ENCODE results near the gene GPN3. TPM values are rescaled to one million over a fixed set of nuclear protein-coding genes. Genes with fewer than 3 reads are reported as not detected.
"Not testable (repeated sequence)": the region's sequence is repeated elsewhere in the genome, so short reads cannot be mapped to it uniquely, and the experiment has no call there.

The GPN3 gene
- total and polyA plus RNA-seq, 5 experiments from 2014 or later: 13.5 to 35.8 (median 33.7) TPM

- Mint-ChIP-seq H3K27me3 (no peaks in the 10 kb centered on the region), H3K4me1 (peaks cover 0 to 5% (median 1%) of the 10 kb centered on the region in 4 donors), H3K4me3 (peak overlapping the region in 1 of 10 donors; percentile 100), H3K27ac (peak overlapping the region in 4 of 10 donors; percentile 34 to 99 (median 68)), H3K9me3 (no peaks in the 10 kb centered on the region), H3K36me3 (peaks cover 0 to 30% (median 5%) of the 10 kb centered on the region in 3 donors)
- POLR2A ChIA-PET: interaction anchor here (0.6 to 1.8 kb wide), 11 partner anchors 18 to 455 kb away, joined by 3 to 24 read pairs (median 4); partner anchors contain the start of genes ARPC3, FAM216A, GPN3 and HVCN1
- DNase-seq: no peak
- no peak for ATAC-seq
Measured at GRCh38 chr12:110431957-110432587, 36.0 kb downstream of the GPN3 start.

GRCh38 chr12:110429676-110430075 lies 38.4 kb downstream of the GPN3 start:
- H3K27me3 Mint-ChIP-seq, H3K4me3 Mint-ChIP-seq, H3K4me1 Mint-ChIP-seq, POLR2A ChIA-PET, DNase-seq, ATAC-seq, H3K9me3 Mint-ChIP-seq, H3K27ac Mint-ChIP-seq, H3K36me3 Mint-ChIP-seq: not testable (repeated sequence)

GRCh38 chr12:110426406-110426805 lies 41.7 kb downstream of the GPN3 start:
- Mint-ChIP-seq H3K36me3 (no peaks in the 10 kb centered on the region), H3K9me3 (no peaks in the 10 kb centered on the region), H3K27me3 (no peaks in the 10 kb centered on the region), H3K4me1 (peaks cover 0 to 2% (median under 1%) of the 10 kb centered on the region in 4 donors), H3K4me3 (no peak overlapping the region), H3K27ac (no peak overlapping the region)
- POLR2A ChIA-PET: interaction anchor here (0.7 kb wide), 1 partner anchor 327 kb away, joined by 3 read pairs; no protein-coding TSS in a partner anchor
- DNase-seq (no peak), ATAC-seq (no peak)

GRCh38 chr12:110424237-110424636 lies 43.8 kb downstream of the GPN3 start:
- POLR2A ChIA-PET: interaction anchor here (0.9 kb wide), 1 partner anchor 21 kb away, joined by 3 read pairs; the partner anchor contains the start of gene ANAPC7
- H3K4me3 Mint-ChIP-seq: no peak overlapping the region
- H3K36me3 Mint-ChIP-seq: no peaks in the 10 kb centered on the region
- peaks cover 0 to 2% (median 0%) of the 10 kb centered on the region in 5 donors for H3K27me3 Mint-ChIP-seq
- H3K9me3 Mint-ChIP-seq: no peaks in the 10 kb centered on the region
- DNase-seq (no peak), ATAC-seq (no peak)
- H3K27ac Mint-ChIP-seq: no peak overlapping the region
- no peaks in the 10 kb centered on the region for H3K4me1 Mint-ChIP-seq

- Mint-ChIP-seq H3K9me3 (no peaks in the 10 kb centered on the region), H3K27ac (peak overlapping the region in 1 of 10 donors; percentile 5), H3K4me1 (peaks cover 0 to 8% (median 0%) of the 10 kb centered on the region in 4 donors), H3K36me3 (no peaks in the 10 kb centered on the region), H3K4me3 (no peak overlapping the region), H3K27me3 (peaks cover 0 to 2% (median 0%) of the 10 kb centered on the region in 5 donors)
- POLR2A ChIA-PET: no interaction called here
- no peak for ATAC-seq
- DNase-seq: no peak
Measured at GRCh38 chr12:110421701-110422100, 46.4 kb downstream of the GPN3 start.

GRCh38 chr12:110421159-110421661 lies 46.8 kb downstream of the GPN3 start:
- Mint-ChIP-seq H3K9me3 (no peaks in the 10 kb centered on the region), H3K36me3 (no peaks in the 10 kb centered on the region), H3K27ac (peak overlapping the region in 1 of 10 donors; percentile 5), H3K27me3 (peaks cover 0 to 2% (median 0%) of the 10 kb centered on the region in 5 donors), H3K4me3 (no peak overlapping the region), H3K4me1 (peaks cover 0 to 8% (median 0%) of the 10 kb centered on the region in 4 donors)
- POLR2A ChIA-PET: no interaction called here
- ATAC-seq (no peak), DNase-seq (no peak)

- DNase-seq, H3K9me3 Mint-ChIP-seq, H3K36me3 Mint-ChIP-seq, H3K27me3 Mint-ChIP-seq, ATAC-seq, H3K4me3 Mint-ChIP-seq, H3K4me1 Mint-ChIP-seq, POLR2A ChIA-PET, H3K27ac Mint-ChIP-seq: not testable (repeated sequence)
Measured at GRCh38 chr12:110420644-110421043, 47.4 kb downstream of the GPN3 start.

- H3K4me3 Mint-ChIP-seq, H3K36me3 Mint-ChIP-seq, H3K27me3 Mint-ChIP-seq, H3K9me3 Mint-ChIP-seq, ATAC-seq, DNase-seq, H3K4me1 Mint-ChIP-seq: not testable (repeated sequence)
- POLR2A ChIA-PET: interaction anchor here (0.6 kb wide), 1 partner anchor 26 kb away, joined by 3 read pairs; no protein-coding TSS in a partner anchor
- peak overlapping the region in 1 of 10 donors; percentile 66 for H3K27ac Mint-ChIP-seq
Measured at GRCh38 chr12:110417113-110417512, 50.9 kb downstream of the GPN3 start.

- ATAC-seq, DNase-seq, H3K27me3 Mint-ChIP-seq, H3K9me3 Mint-ChIP-seq, H3K4me3 Mint-ChIP-seq, H3K4me1 Mint-ChIP-seq, H3K36me3 Mint-ChIP-seq, POLR2A ChIA-PET: not testable (repeated sequence)
- H3K27ac Mint-ChIP-seq: peak overlapping the region in 1 of 10 donors; percentile 0
Measured at GRCh38 chr12:110410086-110410485, 58.0 kb downstream of the GPN3 start.

- DNase-seq, H3K9me3 Mint-ChIP-seq, ATAC-seq, H3K27me3 Mint-ChIP-seq, H3K27ac Mint-ChIP-seq, H3K4me3 Mint-ChIP-seq: not testable (repeated sequence)
- POLR2A ChIA-PET: interaction anchor here (1.6 kb wide), 1 partner anchor 26 kb away, joined by 3 read pairs; no protein-coding TSS in a partner anchor
- peaks cover 9 to 34% (median 21%) of the 10 kb centered on the region in 4 donors for H3K4me1 Mint-ChIP-seq
- peaks cover 0 to 17% (median 1%) of the 10 kb centered on the region in 3 donors for H3K36me3 Mint-ChIP-seq
Measured at GRCh38 chr12:110405126-110405662, 62.9 kb downstream of the GPN3 start.

- H3K36me3 Mint-ChIP-seq: peaks cover 0 to 26% (median 1%) of the 10 kb centered on the region in 3 donors
- H3K4me3 Mint-ChIP-seq: peak overlapping the region; percentile 97 to 100 (median 99)
- peak; percentile 66 to 91 (median 78) for DNase-seq
- peaks cover 11 to 44% (median 27%) of the 10 kb centered on the region in 4 donors for H3K4me1 Mint-ChIP-seq
- peak; percentile 61 to 64 for ATAC-seq
- H3K27ac Mint-ChIP-seq: peak overlapping the region; percentile 97 to 100 (median 99)
- POLR2A ChIA-PET: interaction anchor here (1.0 to 1.6 kb wide), 3 partner anchors 21 to 45 kb away, joined by 3 read pairs; partner anchors contain the start of gene ARPC3
- H3K27me3 Mint-ChIP-seq: no peaks in the 10 kb centered on the region
- no peaks in the 10 kb centered on the region for H3K9me3 Mint-ChIP-seq
Measured at GRCh38 chr12:110403976-110404682, 63.9 kb downstream of the GPN3 start.

- H3K27ac Mint-ChIP-seq: peak within 1 kb of the TSS; percentile 97 to 100 (median 99)
Measured at GRCh38 chr12:110403146-110403975, 64.7 kb downstream of the GPN3 start, which contains the start of gene ANAPC7. Gene ANAPC7, minus strand, starts transcription at chr12:110403708. Its CDS starts 81 bp downstream, at chr12:110403627.

More at GRCh38 chr12:110403146-110403975, 64.7 kb downstream of the GPN3 start, which contains the start of gene ANAPC7:
- peak; percentile 78 to 91 (median 86) for DNase-seq
- H3K4me1 Mint-ChIP-seq: peaks cover 11 to 47% (median 30%) of the 10 kb centered on the region in 4 donors
- peaks cover 0 to 26% (median 1%) of the 10 kb centered on the region in 3 donors for H3K36me3 Mint-ChIP-seq
- no peaks in the 10 kb centered on the region for H3K27me3 Mint-ChIP-seq
- POLR2A ChIA-PET: interaction anchor here (0.6 to 1.2 kb wide), 5 partner anchors 21 to 199 kb away, joined by 3 read pairs; partner anchors contain the start of genes ARPC3 and ATP2A2
- peak within 1 kb of the TSS; percentile 97 to 100 (median 99) for H3K4me3 Mint-ChIP-seq
- peak; percentile 89 to 94 for ATAC-seq
- no peaks in the 10 kb centered on the region for H3K9me3 Mint-ChIP-seq

All from naive thymus-derived CD8-positive, alpha-beta T cell (primary cell).